Fibroblast of the aortic adventitia (primary cell): ENCODE measurements around the gene SCYL1. TPM values are rescaled to one million over a fixed set of nuclear protein-coding genes. Genes with fewer than 3 reads are reported as not detected.
A peak's percentile ranks its signal among the peaks of the same experiment; 100 is the strongest.

Experiments used
- DNase-seq: peaks from one replicate; pipeline ENCODE4 v3.0.0-alpha.2; 2010; ENCODE audit warnings: low read depth
- H3K4me3 ChIP-seq: 2 replicates; pipeline ENCODE4 v1.5.1; 2011; ENCODE audit warnings: low read depth, mild to moderate bottlenecking, control low read depth, low read length, moderate library complexity
- CTCF ChIP-seq: IDR thresholded peaks from 2 replicates; pipeline ENCODE4 v1.5.1; 2011; ENCODE audit warnings: mild to moderate bottlenecking, low read length, control low read depth, inconsistent platforms; ENCODE audit not compliant: insufficient read depth
- total RNA-seq: library from RNA; depleted of rRNA; stranded (reverse); fragments of >200 nt; gene quantifications from 2 replicates; pipeline ENCODE4 v1.2.3, GENCODE V29; 2012; ENCODE audit warnings: low replicate concordance

Gene SCYL1
- total RNA-seq, 1 donor, result 76.8 TPM

GRCh38 chr11:65547446-65548125 lies 22.7 kb downstream of the SCYL1 start:
- DNase-seq, result no peak
- H3K4me3 ChIP-seq, result no peak overlapping the region
- no peak for TF ChIP-seq CTCF

- TF ChIP-seq CTCF, result no peak
- no peak for DNase-seq
- no peak overlapping the region for H3K4me3 ChIP-seq
These were observed 23.5 kb downstream of the SCYL1 start for GRCh38 chr11:65548395-65548794.

- TF ChIP-seq CTCF, result no peak
- DNase-seq, result no peak
- no peak overlapping the region for H3K4me3 ChIP-seq
These were observed 24.2 kb downstream of the SCYL1 start for GRCh38 chr11:65549096-65549495.

- DNase-seq, result no peak
- TF ChIP-seq CTCF, result peak; percentile 39
- H3K4me3 ChIP-seq, result no peak overlapping the region
These were observed 26.9 kb downstream of the SCYL1 start for GRCh38 chr11:65551572-65552387.

- no peak overlapping the region for H3K4me3 ChIP-seq
- TF ChIP-seq CTCF, result no peak
- no peak for DNase-seq
These were observed 27.6 kb downstream of the SCYL1 start for GRCh38 chr11:65552388-65552951.

- TF ChIP-seq CTCF, result no peak
- no peak overlapping the region for H3K4me3 ChIP-seq
These were observed 28.6 kb downstream of the SCYL1 start for GRCh38 chr11:65553301-65554001.

More at GRCh38 chr11:65553301-65554001, 28.6 kb downstream of the SCYL1 start:
- DNase-seq, result no peak
